ENCODE data around the gene ARSB.
"Not testable (repeated sequence)": the region's sequence is repeated elsewhere in the genome, so short reads cannot be mapped to it uniquely, and the experiment has no call there.

Gene ARSB

GRCh38 chr5:78758169-78758839 is 226.8 kb downstream of the ARSB start:
- in situ Hi-C loops (cut with MboI; ENCODE audit: low sequenced_read_pairs), result no loop called here

- in situ Hi-C loops (cut with MboI; ENCODE audit: low sequenced_read_pairs), result no loop called here
Measured at GRCh38 chr5:78757269-78758053, 227.6 kb downstream of the ARSB start.

GRCh38 chr5:78756858-78757257 is 228.3 kb downstream of the ARSB start:
- in situ Hi-C loops (cut with MboI; ENCODE audit: low sequenced_read_pairs), result no loop called here

GRCh38 chr5:78755822-78756429 is 229.2 kb downstream of the ARSB start:
- in situ Hi-C loops (cut with MboI; ENCODE audit: low sequenced_read_pairs), result no loop called here

GRCh38 chr5:78754655-78755054 is 230.5 kb downstream of the ARSB start:
- in situ Hi-C loops (cut with MboI; ENCODE audit: low sequenced_read_pairs), result no loop called here

GRCh38 chr5:78753093-78753531 is 232.0 kb downstream of the ARSB start:
- in situ Hi-C loops (cut with MboI; ENCODE audit: low sequenced_read_pairs), result no loop called here

- in situ Hi-C loops (cut with MboI; ENCODE audit: low sequenced_read_pairs), result no loop called here
Measured at GRCh38 chr5:78751872-78752271, 233.2 kb downstream of the ARSB start.

- in situ Hi-C loops (cut with MboI; ENCODE audit: low sequenced_read_pairs), result no loop called here
Measured at GRCh38 chr5:78750281-78750680, 234.8 kb downstream of the ARSB start.

GRCh38 chr5:78747705-78748359 is 237.3 kb downstream of the ARSB start:
- in situ Hi-C loops (cut with MboI; ENCODE audit: low sequenced_read_pairs), result no loop called here

GRCh38 chr5:78747055-78747454 is 238.1 kb downstream of the ARSB start:
- in situ Hi-C loops (cut with MboI; ENCODE audit: low sequenced_read_pairs), result no loop called here

- in situ Hi-C loops (cut with MboI; ENCODE audit: low sequenced_read_pairs), result no loop called here
Measured at GRCh38 chr5:78746021-78746770, 238.9 kb downstream of the ARSB start.

- in situ Hi-C loops (cut with MboI; ENCODE audit: low sequenced_read_pairs), result no loop called here
Measured at GRCh38 chr5:78744951-78745534, 240.1 kb downstream of the ARSB start.

GRCh38 chr5:78741019-78741418 is 244.1 kb downstream of the ARSB start:
- in situ Hi-C loops (cut with MboI; ENCODE audit: low sequenced_read_pairs), result no loop called here

- in situ Hi-C loops (cut with MboI; ENCODE audit: low sequenced_read_pairs), result no loop called here
Measured at GRCh38 chr5:78738693-78739300, 246.3 kb downstream of the ARSB start.

GRCh38 chr5:78738104-78738503 is 247.0 kb downstream of the ARSB start:
- in situ Hi-C loops (cut with MboI; ENCODE audit: low sequenced_read_pairs), result no loop called here

- in situ Hi-C loops (cut with MboI; ENCODE audit: low sequenced_read_pairs), result no loop called here
Measured at GRCh38 chr5:78735834-78736463, 249.2 kb downstream of the ARSB start.

GRCh38 chr5:78734950-78735349 is 250.2 kb downstream of the ARSB start:
- in situ Hi-C loops (cut with MboI; ENCODE audit: low sequenced_read_pairs), result no loop called here

GRCh38 chr5:78734094-78734845 is 250.8 kb downstream of the ARSB start:
- in situ Hi-C loops (cut with MboI; ENCODE audit: low sequenced_read_pairs), result no loop called here

- in situ Hi-C loops (cut with MboI; ENCODE audit: low sequenced_read_pairs), result not testable (repeated sequence)
Measured at GRCh38 chr5:78732721-78733120, 252.4 kb downstream of the ARSB start.

Data from HL-60/S4 treated with phorbol 12-myristate 13-acetate at 8.2 ng/mL for 4 days and 3 days (cell line).